MM.1S (cell line): ENCODE data around the gene PIGU.
A peak's percentile ranks its signal among the peaks of the same experiment; 100 is the strongest.

Source experiments
- DNase-seq: peaks from one replicate; pipeline ENCODE4 v3.0.0-alpha.2; 2015
- H2AFZ ChIP-seq: fragments of 300-600 bp; sonication (generic); 2 replicates; pipeline ENCODE4 v1.6.0; 2016; ENCODE audit warnings: antibody characterized with exemption, low read length
- H3F3A ChIP-seq: fragments of 300-600 bp; sonication (generic); 2 replicates; pipeline ENCODE4 v1.6.1; 2016; ENCODE audit warnings: mild to moderate bottlenecking, antibody characterized with exemption, low read length, moderate library complexity, mixed read lengths; ENCODE audit not compliant: insufficient read depth
- H3K27ac ChIP-seq: fragments of 300-600 bp; sonication (generic); 2 replicates; pipeline ENCODE4 v1.5.1; 2016; ENCODE audit warnings: mild to moderate bottlenecking, low read length
- H3K27me3 ChIP-seq: fragments of 300-600 bp; sonication (generic); replicated peaks from 2 replicates; pipeline ENCODE4 v1.6.0; 2016; ENCODE audit warnings: low read length; ENCODE audit not compliant: insufficient read depth
- H3K36me3 ChIP-seq: fragments of 300-600 bp; sonication (generic); replicated peaks from 2 replicates; pipeline ENCODE4 v1.6.1; 2016; ENCODE audit warnings: mild to moderate bottlenecking, low read length, mixed read lengths; ENCODE audit not compliant: insufficient read depth
- H3K4me1 ChIP-seq: fragments of 300-600 bp; sonication (generic); 2 replicates; pipeline ENCODE4 v1.6.1; 2016; ENCODE audit warnings: low read length, mixed read lengths
- H3K4me2 ChIP-seq: fragments of 300-600 bp; sonication (generic); 2 replicates; pipeline ENCODE4 v1.6.0; 2016; ENCODE audit warnings: low read depth, low read length
- H3K4me3 ChIP-seq: fragments of 300-600 bp; sonication (generic); 2 replicates; pipeline ENCODE4 v1.5.1; 2016; ENCODE audit warnings: low read length, mixed read lengths
- H3K79me2 ChIP-seq: fragments of 300-600 bp; sonication (generic); 2 replicates; pipeline ENCODE4 v1.6.1; 2016; ENCODE audit warnings: mixed run types, low read length, mixed read lengths
- H3K9ac ChIP-seq: fragments of 300-600 bp; sonication (generic); 2 replicates; pipeline ENCODE4 v1.6.1; 2016; ENCODE audit warnings: low read length, mixed read lengths
- H3K9me2 ChIP-seq: fragments of 300-600 bp; sonication (generic); replicated peaks from 2 replicates; pipeline ENCODE4 v1.6.1; 2016; ENCODE audit warnings: mild to moderate bottlenecking, low read length, mixed read lengths; ENCODE audit not compliant: insufficient read depth
- H3K9me3 ChIP-seq: fragments of 300-600 bp; sonication (generic); replicated peaks from 2 replicates; pipeline ENCODE4 v1.6.1; 2016; ENCODE audit warnings: mild to moderate bottlenecking, low read length, mixed read lengths; ENCODE audit not compliant: insufficient read depth
- H4K20me1 ChIP-seq: fragments of 300-600 bp; sonication (generic); 2 replicates; pipeline ENCODE4 v1.6.1; 2016; ENCODE audit warnings: mild to moderate bottlenecking, low read length, moderate library complexity, mixed read lengths; ENCODE audit not compliant: insufficient read depth
- EZH2 ChIP-seq: fragments of 300-600 bp; sonication (generic); optimal IDR thresholded peaks from 2 replicates; pipeline ENCODE3; 2017; ENCODE audit warnings: low read depth, mild to moderate bottlenecking, antibody characterized with exemption, low read length, mixed read lengths
- EZH2phosphoT487 ChIP-seq: fragments of 300-600 bp; sonication (generic); IDR thresholded peaks from 2 replicates; pipeline ENCODE4 v1.6.1; 2018; ENCODE audit warnings: antibody characterized with exemption, low read length
- TF ChIP-seq, protein P1 (sequence below): fragments of 300-600 bp; sonication (generic); IDR thresholded peaks from 2 replicates; pipeline ENCODE4 v1.5.1; 2016; ENCODE audit warnings: antibody characterized with exemption, low read length, mixed read lengths

The PIGU gene

DNA sequence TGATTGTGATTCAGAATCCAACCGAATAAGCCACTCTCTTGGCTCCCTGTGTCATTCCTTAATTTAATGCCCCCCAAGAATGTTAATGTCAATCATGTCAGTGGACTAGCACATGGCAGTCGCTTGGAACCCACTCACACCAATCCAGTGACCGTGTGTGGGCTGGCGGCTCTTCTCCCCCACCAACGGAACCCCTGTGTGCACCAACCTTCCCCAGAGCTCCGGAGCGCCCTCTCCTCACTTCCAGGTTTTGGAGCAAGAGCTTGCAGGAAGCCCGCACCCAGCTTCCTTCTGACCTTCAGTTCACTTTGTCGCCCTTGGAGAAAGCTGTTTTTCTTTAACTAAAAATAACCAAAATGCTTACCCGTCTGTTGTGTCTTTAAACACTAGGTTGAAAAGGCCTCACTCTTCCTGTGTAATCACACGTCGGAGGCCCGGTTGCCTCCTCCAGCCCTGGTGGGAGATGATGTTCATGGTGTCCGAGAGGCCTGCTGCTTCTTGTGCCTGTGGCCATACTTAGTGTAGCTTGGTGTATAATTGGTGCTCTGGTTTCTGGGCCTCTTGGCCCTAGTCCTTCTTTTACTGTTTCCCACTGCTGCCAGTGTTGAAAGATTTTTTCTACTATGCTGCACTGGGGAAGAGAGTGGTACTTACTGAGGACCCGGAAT is 136.2 kb downstream of the PIGU start:
- Histone ChIP-seq H3K36me3 (no peaks in the 10 kb centered on the region; the same call in 1 of the 2 replicates), H3K4me3 (no peak overlapping the region), H3K4me1 (no peaks in the 10 kb centered on the region), H3K4me2 (no peak overlapping the region), H3K9ac (no peak overlapping the region), H3K27me3 (no peaks in the 10 kb centered on the region), H4K20me1 (no peaks in the 10 kb centered on the region), H3K79me2 (no peaks in the 10 kb centered on the region), H3K9me3 (no peaks in the 10 kb centered on the region), H3K9me2 (no peaks in the 10 kb centered on the region), H3K27ac (no peak overlapping the region), H3F3A (no peaks in the 10 kb centered on the region), H2AFZ (no peak overlapping the region)
- DNase-seq: no peak
- TF ChIP-seq, protein P1, sequence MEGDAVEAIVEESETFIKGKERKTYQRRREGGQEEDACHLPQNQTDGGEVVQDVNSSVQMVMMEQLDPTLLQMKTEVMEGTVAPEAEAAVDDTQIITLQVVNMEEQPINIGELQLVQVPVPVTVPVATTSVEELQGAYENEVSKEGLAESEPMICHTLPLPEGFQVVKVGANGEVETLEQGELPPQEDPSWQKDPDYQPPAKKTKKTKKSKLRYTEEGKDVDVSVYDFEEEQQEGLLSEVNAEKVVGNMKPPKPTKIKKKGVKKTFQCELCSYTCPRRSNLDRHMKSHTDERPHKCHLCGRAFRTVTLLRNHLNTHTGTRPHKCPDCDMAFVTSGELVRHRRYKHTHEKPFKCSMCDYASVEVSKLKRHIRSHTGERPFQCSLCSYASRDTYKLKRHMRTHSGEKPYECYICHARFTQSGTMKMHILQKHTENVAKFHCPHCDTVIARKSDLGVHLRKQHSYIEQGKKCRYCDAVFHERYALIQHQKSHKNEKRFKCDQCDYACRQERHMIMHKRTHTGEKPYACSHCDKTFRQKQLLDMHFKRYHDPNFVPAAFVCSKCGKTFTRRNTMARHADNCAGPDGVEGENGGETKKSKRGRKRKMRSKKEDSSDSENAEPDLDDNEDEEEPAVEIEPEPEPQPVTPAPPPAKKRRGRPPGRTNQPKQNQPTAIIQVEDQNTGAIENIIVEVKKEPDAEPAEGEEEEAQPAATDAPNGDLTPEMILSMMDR: no peak
- TF ChIP-seq EZH2 (no peak), EZH2phosphoT487 (no peak)

DNA sequence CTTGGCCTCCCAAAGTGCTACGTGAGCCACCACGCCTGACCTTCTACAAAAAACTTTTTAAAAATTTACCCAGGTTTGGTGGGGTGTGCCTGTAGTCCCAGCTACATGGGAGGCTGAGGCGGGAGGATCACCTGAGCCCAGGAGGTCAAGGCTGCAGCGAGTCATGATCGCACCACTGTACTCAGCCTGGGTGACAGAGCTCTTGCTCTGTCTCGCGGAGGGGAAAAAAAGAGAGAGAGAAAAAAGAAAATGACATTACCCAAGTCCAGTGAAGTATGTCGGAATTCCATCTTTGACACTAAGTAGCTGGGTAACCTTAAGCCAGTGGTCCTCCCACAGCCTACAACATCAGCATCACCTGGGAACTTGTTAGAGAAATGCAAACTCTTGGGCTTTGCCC is 137.1 kb downstream of the PIGU start:
- Histone ChIP-seq H3K36me3 (no peaks in the 10 kb centered on the region; the same call in 1 of the 2 replicates), H3K4me3 (no peak overlapping the region), H3K27ac (no peak overlapping the region), H2AFZ (no peak overlapping the region), H3K27me3 (no peaks in the 10 kb centered on the region), H3K9ac (no peak overlapping the region), H4K20me1 (no peaks in the 10 kb centered on the region), H3K79me2 (no peaks in the 10 kb centered on the region), H3F3A (no peaks in the 10 kb centered on the region), H3K9me3 (no peaks in the 10 kb centered on the region), H3K4me2 (no peak overlapping the region), H3K4me1 (no peaks in the 10 kb centered on the region), H3K9me2 (no peaks in the 10 kb centered on the region)
- DNase-seq: no peak
- TF ChIP-seq EZH2 (no peak), EZH2phosphoT487 (no peak)
- TF ChIP-seq, protein P1: no peak

DNA sequence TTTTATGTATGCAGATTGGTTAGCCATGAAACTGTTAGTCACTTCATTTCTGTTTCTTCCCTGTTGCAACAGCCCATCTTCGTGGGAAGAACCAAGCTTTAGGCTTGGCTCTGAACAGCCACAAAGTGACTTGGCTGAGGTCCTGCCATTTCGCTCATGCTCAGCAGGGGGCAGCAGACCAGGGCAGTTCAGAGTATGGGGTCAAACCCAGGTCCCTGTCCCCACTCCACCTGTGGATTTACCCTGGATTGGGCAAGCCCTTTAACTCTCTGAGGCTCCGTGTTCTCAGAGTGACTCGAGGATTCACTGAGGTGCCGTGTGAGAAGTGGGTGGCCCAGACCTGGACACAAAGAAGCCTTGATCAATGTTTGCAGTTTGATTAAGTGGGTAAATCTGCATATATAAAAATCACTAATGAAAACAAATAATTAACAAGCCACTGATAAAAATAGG is 138.2 kb downstream of the PIGU start:
- Histone ChIP-seq H3K27ac (no peak overlapping the region), H3K9me3 (no peaks in the 10 kb centered on the region), H3K4me2 (no peak overlapping the region), H3K4me1 (no peaks in the 10 kb centered on the region), H3K4me3 (no peak overlapping the region), H3K79me2 (no peaks in the 10 kb centered on the region), H3K9me2 (no peaks in the 10 kb centered on the region), H3F3A (no peaks in the 10 kb centered on the region), H2AFZ (no peak overlapping the region), H3K27me3 (no peaks in the 10 kb centered on the region), H4K20me1 (no peaks in the 10 kb centered on the region), H3K9ac (no peak overlapping the region), H3K36me3 (no peaks in the 10 kb centered on the region; the same call in 1 of the 2 replicates)
- TF ChIP-seq, protein P1: peak; percentile 83
- no peak for TF ChIP-seq EZH2
- peak; percentile 34 for DNase-seq
